Psoas muscle (tissue), 8 donors: Measurements from ENCODE around the gene USP5. TPM values are rescaled to one million over a fixed set of nuclear protein-coding genes. Genes with fewer than 3 reads are reported as not detected.

ENCODE experiments used
- ATAC-seq, 4 donors: fragments of 200-7000 bp; cut with Tn5 transposase; one replicate each; pipeline ENCODE4 v1.9.1; 2020; ENCODE audit warnings: moderate library complexity in 3 of 4, mild to moderate bottlenecking in 2 of 4
- DNase-seq, 2 donors: peaks; one replicate each; pipeline ENCODE4 v3.0.0-alpha.2; 2020
- H3K27ac ChIP-seq: fragments of 200-600 bp; one replicate; pipeline ENCODE4 v1.8.0; 2022
- H3K27me3 ChIP-seq, 3 donors: fragments of 200-600 bp in 1 of 3; one replicate each; pipeline versions ENCODE4 v1.6.1 to v1.8.0; 2013 to 2022; ENCODE audit warnings: low read length in 2 of 3, mild to moderate bottlenecking in 2 of 3, moderate library complexity in 1 of 3; ENCODE audit not compliant: insufficient read depth in 3 of 3
- H3K36me3 ChIP-seq, 2 donors: fragments of 200-600 bp in 1 of 2; one replicate each; pipeline versions ENCODE4 v1.6.1 to v1.8.0; 2013 to 2022; ENCODE audit warnings: low read depth in 1 of 2, mild to moderate bottlenecking in 1 of 2, moderate library complexity in 1 of 2; ENCODE audit not compliant: insufficient read depth in 1 of 2
- H3K4me1 ChIP-seq: fragments of 200-600 bp; one replicate; pipeline ENCODE4 v1.8.0; 2022
- H3K4me3 ChIP-seq: fragments of 200-600 bp; one replicate; pipeline ENCODE4 v1.8.0; 2022; ENCODE audit warnings: mild to moderate bottlenecking
- H3K9me3 ChIP-seq: fragments of 200-600 bp; one replicate; pipeline ENCODE4 v1.8.0; 2022
- WGBS, 3 donors: extraction: QIAGEN DNeasy Blood & Tissue Kit; methylation state at CpG; one replicate each; pipeline versions ENCODE4 v1.1.6 to v1.1.7; 2013; 5-methylcytosine and 5-hydroxymethylcytosine counted together
- intact Hi-C, 2 donors: fragments of 100-400 bp; cut with DNase I; formaldehyde crosslinking; loops; one replicate each; pipeline versions ENCODE4 v1.11.0 to v1.14.2; 2022
- polyA plus RNA-seq, 3 donors: library from polyadenylated mRNA; stranded (reverse); fragments of 200-250 nt; gene quantifications; one replicate each; pipeline ENCODE4 v1.2.3, GENCODE V29; 2013
- total RNA-seq, 4 donors: library from RNA; stranded (reverse); fragmentation: NEBNext Ultra II Directional in 2 of 4; extraction: Animal tissue kit (Norgen Biotek cat#: 25700) in 2 of 4; gene quantifications; one replicate each; pipeline versions ENCODE4 v1.2.1 to v1.2.4, GENCODE V29; 2021 to 2023
- TF ChIP-seq, protein P1 (sequence below): fragments of 200-600 bp; IDR thresholded peaks from one replicate; pipeline ENCODE4 v1.8.0; 2022; ENCODE audit warnings: antibody characterized with exemption
- donor health status: healthy with polysubstance abuse.
- donor health status: DM: no; HTN: no; CAD: no; lungs with moderate emphysema.
- donor health status: Bipolar disorder and iron deficiency.
- donor health status: healthy.
- donor health status: DM: yes; HTN: yes; CAD: no.
- donor health status: DM: no; HTN: no; CAD: no.
- donor health status: DM: no; HTN: no; CAD: no.
- donor health status: DM: yes; HTN: yes; CAD: no.

The USP5 gene
- total and polyA plus RNA-seq, 7 donors = 43.1 to 127 (median 98.1) TPM

GRCh38 chr12:6909421-6910145 is 57.6 kb downstream of the USP5 start:
- WGBS, 3 donors = 72 to 93% (median 81%) methylated on average over 4 of the region's 4 CpGs
- intact Hi-C loops = no loop called here
- Histone ChIP-seq H3K4me1 (no peaks in the 10 kb centered on the region), H3K9me3 (no peaks in the 10 kb centered on the region), H3K4me3 (no peak overlapping the region), H3K27me3 (peaks cover 0 to 13% (median under 1%) of the 10 kb centered on the region in 3 donors), H3K36me3 (peaks cover 0 to 22% of the 10 kb centered on the region in 2 donors), H3K27ac (no peak overlapping the region)
- TF ChIP-seq, protein P1, sequence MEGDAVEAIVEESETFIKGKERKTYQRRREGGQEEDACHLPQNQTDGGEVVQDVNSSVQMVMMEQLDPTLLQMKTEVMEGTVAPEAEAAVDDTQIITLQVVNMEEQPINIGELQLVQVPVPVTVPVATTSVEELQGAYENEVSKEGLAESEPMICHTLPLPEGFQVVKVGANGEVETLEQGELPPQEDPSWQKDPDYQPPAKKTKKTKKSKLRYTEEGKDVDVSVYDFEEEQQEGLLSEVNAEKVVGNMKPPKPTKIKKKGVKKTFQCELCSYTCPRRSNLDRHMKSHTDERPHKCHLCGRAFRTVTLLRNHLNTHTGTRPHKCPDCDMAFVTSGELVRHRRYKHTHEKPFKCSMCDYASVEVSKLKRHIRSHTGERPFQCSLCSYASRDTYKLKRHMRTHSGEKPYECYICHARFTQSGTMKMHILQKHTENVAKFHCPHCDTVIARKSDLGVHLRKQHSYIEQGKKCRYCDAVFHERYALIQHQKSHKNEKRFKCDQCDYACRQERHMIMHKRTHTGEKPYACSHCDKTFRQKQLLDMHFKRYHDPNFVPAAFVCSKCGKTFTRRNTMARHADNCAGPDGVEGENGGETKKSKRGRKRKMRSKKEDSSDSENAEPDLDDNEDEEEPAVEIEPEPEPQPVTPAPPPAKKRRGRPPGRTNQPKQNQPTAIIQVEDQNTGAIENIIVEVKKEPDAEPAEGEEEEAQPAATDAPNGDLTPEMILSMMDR = no peak
- no peak for ATAC-seq
- no peak for DNase-seq

- Histone ChIP-seq H3K4me1 (no peaks in the 10 kb centered on the region), H3K27me3 (peaks cover 0 to 20% (median 17%) of the 10 kb centered on the region in 3 donors), H3K27ac (no peak overlapping the region), H3K36me3 (peaks cover 0 to 8% of the 10 kb centered on the region in 2 donors), H3K4me3 (no peak overlapping the region), H3K9me3 (no peaks in the 10 kb centered on the region)
- intact Hi-C loops = no loop called here
- ATAC-seq (no peak), DNase-seq (no peak)
- 88 to 91% (median 89%) methylated on average over 15 of the region's 15 CpGs for WGBS, 3 donors
- TF ChIP-seq, protein P1 = no peak
Observed at GRCh38 chr12:6912164-6912935, 60.4 kb downstream of the USP5 start.

- peak within 1 kb of the TSS; percentile 50 for H3K27ac ChIP-seq
- DNase-seq (peak; percentile 83 to 86), ATAC-seq (peak; percentile 85 to 93 (median 90))
- no peaks in the 10 kb centered on the region for H3K4me1 ChIP-seq
- H3K27me3 ChIP-seq = peaks cover 0 to 20% (median 17%) of the 10 kb centered on the region in 3 donors
- no peaks in the 10 kb centered on the region for H3K36me3 ChIP-seq
- intact Hi-C loops = no loop called here
- peak within 1 kb of the TSS; percentile 68 for H3K4me3 ChIP-seq
- H3K9me3 ChIP-seq = no peaks in the 10 kb centered on the region
- whole genome bisulfite sequencing, 3 donors = 0 to 1% (median 1%) methylated on average over 33 to 68 of the region's 68 CpGs
- TF ChIP-seq, protein P1 = no peak
Observed at GRCh38 chr12:6914246-6914946, 62.4 kb downstream of the USP5 start, which contains the start of gene ENO2. Gene ENO2, plus strand, starts transcription at chr12:6914580. Its CDS starts 1,253 bp downstream, at chr12:6915833.

DNA sequence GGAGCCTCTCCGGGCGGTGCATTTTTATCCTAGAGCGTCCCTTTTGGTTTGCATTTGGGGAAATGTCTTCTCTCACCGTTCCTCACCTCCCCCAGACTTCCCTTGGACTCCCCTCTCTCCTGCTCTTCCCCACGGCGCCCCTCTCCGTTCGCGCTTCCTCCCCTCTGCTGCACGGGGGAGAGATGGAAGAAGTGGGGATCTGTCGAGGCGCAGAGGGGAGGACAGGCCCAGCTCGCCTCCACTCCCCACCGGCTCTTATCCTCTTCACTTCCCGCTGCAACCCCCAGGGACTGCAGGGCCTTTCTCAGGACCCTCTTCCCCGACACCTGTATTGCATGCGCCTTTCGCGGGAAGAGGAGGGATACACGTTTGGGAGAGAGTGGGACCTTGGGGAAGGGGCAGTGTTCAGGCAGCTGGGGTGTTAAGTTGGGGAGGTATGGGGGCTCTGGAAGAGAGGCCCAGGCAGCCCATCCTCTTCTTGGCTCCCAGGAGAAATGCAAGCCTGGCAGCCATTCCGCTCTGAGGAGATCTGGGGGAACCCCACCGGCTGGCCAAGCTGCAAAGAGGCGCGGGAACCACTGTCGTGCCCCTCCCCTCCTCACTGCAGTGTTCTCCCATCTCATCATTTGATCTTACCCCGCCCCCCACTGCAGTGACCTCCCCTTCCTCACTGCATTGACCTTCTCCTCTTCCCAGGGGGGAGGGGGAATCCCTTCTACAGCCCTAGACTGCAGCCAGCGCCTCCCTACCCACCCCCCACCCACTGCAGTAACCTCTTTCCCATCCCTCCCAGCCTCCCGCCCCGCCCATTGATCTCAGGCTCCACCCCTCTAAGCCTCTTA is 63.2 kb downstream of the USP5 start:
- peaks cover 0 to 20% (median 17%) of the 10 kb centered on the region in 3 donors for H3K27me3 ChIP-seq
- TF ChIP-seq, protein P1 = no peak
- H3K9me3 ChIP-seq = no peaks in the 10 kb centered on the region
- no peaks in the 10 kb centered on the region for H3K36me3 ChIP-seq
- peak overlapping the region; percentile 7 for H3K27ac ChIP-seq
- 22 to 29% (median 26%) methylated on average over 26 to 29 of the region's 29 CpGs for WGBS, 3 donors
- intact Hi-C loops = no loop called here
- ATAC-seq (peak in 1 of 4 donors; percentile 5), DNase-seq (no peak)
- H3K4me1 ChIP-seq = no peaks in the 10 kb centered on the region
- peak overlapping the region; percentile 68 for H3K4me3 ChIP-seq
